ENCODE results near the gene FBXL4.

The FBXL4 gene

GRCh38 chr6:98824162-98824901, 123.4 kb downstream of the FBXL4 start:
- DNase-seq = no peak

GRCh38 chr6:98823428-98824161, 124.2 kb downstream of the FBXL4 start:
- DNase-seq = no peak

DNA sequence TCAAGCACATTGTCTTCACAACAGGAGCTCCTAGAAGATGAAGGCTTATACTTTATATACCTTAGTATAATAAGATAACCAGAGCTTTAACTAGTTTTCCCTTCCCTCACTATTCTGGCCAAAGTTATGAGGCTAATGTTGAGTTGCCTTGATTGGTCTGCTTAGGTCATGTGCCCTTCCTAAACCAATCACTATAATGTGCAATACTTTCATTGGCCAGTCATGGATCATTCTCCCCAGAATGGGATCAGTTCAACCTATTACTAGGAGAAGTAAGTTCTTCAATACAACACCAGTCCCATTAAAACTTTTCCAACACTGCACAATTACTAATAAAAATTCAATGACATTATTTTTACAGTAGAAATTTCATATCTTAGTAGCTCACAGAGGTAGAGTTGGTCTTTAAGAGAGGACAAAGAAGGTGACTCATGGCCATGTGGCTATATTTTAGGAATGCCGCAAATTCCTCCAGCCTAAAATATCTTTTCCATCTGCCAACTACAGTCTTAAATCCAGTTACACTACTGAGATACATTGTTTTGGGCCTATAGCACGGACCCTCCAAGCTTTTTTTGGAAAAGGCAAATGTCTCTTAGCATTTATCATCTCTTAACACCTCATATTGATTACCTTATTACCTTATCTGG, 125.9 kb downstream of the FBXL4 start:
- DNase-seq = no peak
